GM23338 (cell line): ENCODE measurements around the gene VPS45. TPM values are rescaled to one million over a fixed set of nuclear protein-coding genes. Genes with fewer than 3 reads are reported as not detected.
A peak's percentile ranks its signal among the peaks of the same experiment; 100 is the strongest.

Experiments used
- ATAC-seq: fragments of 200-7000 bp; cut with Tn5 transposase; 3 replicates; pipeline ENCODE4 v1.9.1; 2020
- DNase-seq: peaks from one replicate; pipeline ENCODE4 v3.0.0-alpha.2; 2015; ENCODE audit warnings: low spot score
- H2AFZ ChIP-seq: fragments of 200-600 bp; sonication (generic); 2 replicates; pipeline ENCODE4 v1.8.0; 2016; ENCODE audit warnings: antibody characterized with exemption, mild to moderate bottlenecking, moderate library complexity
- H3F3A ChIP-seq: fragments of 200-600 bp; sonication (generic); replicated peaks from 2 replicates; pipeline ENCODE4 v1.8.0; 2017; ENCODE audit warnings: antibody characterized with exemption, mixed run types, low read depth
- H3K27ac ChIP-seq: fragments of 200-600 bp; sonication (generic); 2 replicates; pipeline ENCODE4 v1.6.1; 2016; ENCODE audit warnings: low read depth
- H3K27me3 ChIP-seq: fragments of 200-600 bp; sonication (generic); 2 replicates; pipeline ENCODE4 v1.8.0; 2016; ENCODE audit warnings: mild to moderate bottlenecking, mixed run types, moderate library complexity; ENCODE audit not compliant: insufficient read depth
- H3K36me3 ChIP-seq: fragments of 200-600 bp; sonication (generic); 2 replicates; pipeline ENCODE4 v1.8.0; 2016; ENCODE audit warnings: mild to moderate bottlenecking; ENCODE audit not compliant: insufficient read depth
- H3K4me1 ChIP-seq: fragments of 200-600 bp; sonication (generic); 2 replicates; pipeline ENCODE4 v1.8.0; 2016; ENCODE audit warnings: mild to moderate bottlenecking, moderate library complexity; ENCODE audit not compliant: insufficient read depth
- H3K4me2 ChIP-seq: fragments of 200-600 bp; sonication (generic); 2 replicates; pipeline ENCODE4 v1.7.1; 2017; ENCODE audit warnings: mixed run types
- H3K4me3 ChIP-seq: fragments of 200-600 bp; sonication (generic); 2 replicates; pipeline ENCODE4 v1.6.1; 2016; ENCODE audit warnings: mixed run types
- H3K79me2 ChIP-seq: fragments of 200-600 bp; sonication (generic); replicated peaks from 2 replicates; pipeline ENCODE4 v1.8.0; 2017; ENCODE audit warnings: mild to moderate bottlenecking; ENCODE audit not compliant: insufficient read depth
- H3K9me2 ChIP-seq: fragments of 200-600 bp; sonication (generic); 2 replicates; pipeline ENCODE4 v1.8.0; 2017; ENCODE audit not compliant: insufficient read depth
- H4K20me1 ChIP-seq: fragments of 200-600 bp; sonication (generic); replicated peaks from 2 replicates; pipeline ENCODE4 v1.8.0; 2017; ENCODE audit warnings: mild to moderate bottlenecking; ENCODE audit not compliant: insufficient read depth
- H3K27ac Mint-ChIP-seq: 2 replicates; pipeline ENCODE4 v1.8.0; 2020; ENCODE audit warnings: inconsistent platforms, mild to moderate bottlenecking, moderate library complexity, mixed read lengths
- H3K27me3 Mint-ChIP-seq: 3 replicates; pipeline ENCODE4 v1.8.0; 2022; ENCODE audit warnings: low read depth, mild to moderate bottlenecking, moderate library complexity, mixed read lengths, inconsistent platforms; ENCODE audit not compliant: insufficient read depth, poor library complexity
- H3K36me3 Mint-ChIP-seq: 3 replicates; pipeline ENCODE4 v1.8.0; 2021; ENCODE audit warnings: low read depth, mild to moderate bottlenecking, inconsistent platforms, moderate library complexity, mixed read lengths
- H3K4me1 Mint-ChIP-seq: 3 replicates; pipeline ENCODE4 v1.8.0; 2020; ENCODE audit warnings: mild to moderate bottlenecking, inconsistent platforms, mixed read lengths
- H3K4me3 Mint-ChIP-seq: 3 replicates; pipeline ENCODE4 v1.8.0; 2021; ENCODE audit warnings: moderate library complexity, mild to moderate bottlenecking, inconsistent platforms, mixed read lengths
- H3K9me3 Mint-ChIP-seq: 3 replicates; pipeline ENCODE4 v1.8.0; 2020; ENCODE audit warnings: moderate library complexity, mild to moderate bottlenecking, inconsistent platforms, mixed read lengths
- CREB1 ChIP-seq: fragments of 250-450 bp; sonication (Bioruptor Pico); IDR thresholded peaks from 2 replicates; pipeline ENCODE4 v1.5.0; 2020; ENCODE audit warnings: low read depth, mild to moderate bottlenecking, moderate library complexity
- CTCF ChIP-seq, 2 experiments: fragments of 200-600 bp in 1 of 2; sonication (generic) in 1 of 2; conservative IDR thresholded peaks; 2 replicates each; pipeline versions ENCODE4 v1.5.1 to v1.6.1; 2016 to 2017; ENCODE audit warnings: antibody characterized with exemption in 2 of 2, low read depth in 2 of 2, mild to moderate bottlenecking in 2 of 2, moderate library complexity in 1 of 2
- ETS1 ChIP-seq: IDR thresholded peaks from 2 replicates; pipeline ENCODE4 v1.6.1; 2016; ENCODE audit warnings: antibody characterized with exemption
- EZH2 ChIP-seq: fragments of 200-600 bp; sonication (generic); IDR thresholded peaks from one replicate; pipeline ENCODE4 v1.8.0; 2017; ENCODE audit warnings: antibody characterized with exemption, mild to moderate bottlenecking, low read depth; ENCODE audit not compliant: unreplicated experiment
- EZH2phosphoT487 ChIP-seq: fragments of 200-600 bp; sonication (generic); IDR thresholded peaks from one replicate; pipeline ENCODE4 v1.8.1; 2018; ENCODE audit warnings: antibody characterized with exemption; ENCODE audit not compliant: unreplicated experiment
- JUNB ChIP-seq: IDR thresholded peaks from one replicate; pipeline ENCODE4 v1.6.1; 2016; ENCODE audit warnings: antibody characterized with exemption; ENCODE audit not compliant: unreplicated experiment
- NANOG ChIP-seq: IDR thresholded peaks from 2 replicates; pipeline ENCODE4 v1.6.1; 2016; ENCODE audit warnings: antibody characterized with exemption, borderline replicate concordance
- POLR2AphosphoS5 ChIP-seq: IDR thresholded peaks from 2 replicates; pipeline ENCODE4 v1.6.1; 2016; ENCODE audit warnings: antibody characterized with exemption, low read depth
- REST ChIP-seq: IDR thresholded peaks from one replicate; pipeline ENCODE4 v1.6.1; 2018; ENCODE audit warnings: antibody characterized with exemption; ENCODE audit not compliant: unreplicated experiment
- STAT1 ChIP-seq: IDR thresholded peaks from one replicate; pipeline ENCODE4 v1.6.1; 2016; ENCODE audit warnings: antibody characterized with exemption; ENCODE audit not compliant: unreplicated experiment
- ZNF114 ChIP-seq: fragments of 250-450 bp; sonication (Bioruptor Pico); IDR thresholded peaks from 2 replicates; pipeline ENCODE4 v1.5.0; 2020; ENCODE audit warnings: mild to moderate bottlenecking, moderate library complexity
- ZNF331 ChIP-seq: fragments of 250-450 bp; sonication (Bioruptor Pico); IDR thresholded peaks from 2 replicates; pipeline ENCODE4 v1.5.0; 2020; ENCODE audit warnings: low read depth, mild to moderate bottlenecking, moderate library complexity
- ZNF462 ChIP-seq: fragments of 250-450 bp; sonication (Bioruptor Pico); IDR thresholded peaks from 2 replicates; pipeline ENCODE4 v1.5.0; 2020; ENCODE audit warnings: mild to moderate bottlenecking, moderate library complexity
- polyA plus RNA-seq: library from polyadenylated mRNA; unstranded; fragments of >200 nt; fragmentation: Nextera tagmentation; extraction: Ambion mirVana; gene quantifications from 2 replicates; pipeline ENCODE4 v1.2.1, GENCODE V29; 2016
- total RNA-seq: library from RNA; depleted of rRNA; stranded (reverse); fragments of >200 nt; shearing (Covaris generic); gene quantifications from 2 replicates; pipeline ENCODE4 v1.2.3, GENCODE V29; 2014

VPS45 gene
- total and polyA plus RNA-seq, 2 experiments from 2014 or later = 23.5 to 37.5 TPM

GRCh38 chr1:150182247-150182646, 114.7 kb downstream of the VPS45 start:
- H3K27ac Mint-ChIP-seq = no peak overlapping the region
- H3K36me3 ChIP-seq = no peaks in the 10 kb centered on the region
- peaks cover 4% of the 10 kb centered on the region for H3K27me3 Mint-ChIP-seq
- H3K9me2 ChIP-seq = no peaks in the 10 kb centered on the region
- H3K79me2 ChIP-seq = no peaks in the 10 kb centered on the region
- no peaks in the 10 kb centered on the region for H3K27me3 ChIP-seq
- no peak for TF ChIP-seq ZNF462 (CRISPR knock-in tag)
- no peak for TF ChIP-seq ZNF331 (CRISPR knock-in tag)
- TF ChIP-seq CREB1 (CRISPR knock-in tag) = no peak
- no peak for TF ChIP-seq EZH2
- no peak for TF ChIP-seq STAT1
- TF ChIP-seq NANOG = no peak
- no peak for TF ChIP-seq CTCF (conservative IDR thresholded peaks at IDR 0.05; ENCODE audit: low read depth in 2 of 2)
- no peak for TF ChIP-seq POLR2AphosphoS5
- TF ChIP-seq REST = no peak
- no peak for TF ChIP-seq ETS1
- TF ChIP-seq JUNB = no peak
- TF ChIP-seq EZH2phosphoT487 = no peak
- no peak for TF ChIP-seq ZNF114 (CRISPR knock-in tag)
- H2AFZ ChIP-seq = 0 out of 2 replicates have a peak overlapping the region, but pooled peaks have one; percentile 6
- H3K4me3 ChIP-seq = no peak overlapping the region
- no peaks in the 10 kb centered on the region for H3K4me1 ChIP-seq
- no peak overlapping the region for H3K4me3 Mint-ChIP-seq
- no peak for ATAC-seq
- H3K4me2 ChIP-seq = no peak overlapping the region
- no peaks in the 10 kb centered on the region for H3K9me3 Mint-ChIP-seq
- no peak for DNase-seq
- H3F3A ChIP-seq = no peaks in the 10 kb centered on the region
- no peaks in the 10 kb centered on the region for H3K36me3 Mint-ChIP-seq
- H4K20me1 ChIP-seq = no peaks in the 10 kb centered on the region
- no peak overlapping the region for H3K27ac ChIP-seq
- no peaks in the 10 kb centered on the region; the same call in 2 of the 3 replicates for H3K4me1 Mint-ChIP-seq
